Type B pancreatic cell (in vitro differentiated cells): ENCODE results near the gene CACNA1G. TPM values are rescaled to one million over a fixed set of nuclear protein-coding genes. Genes with fewer than 3 reads are reported as not detected.
A peak's percentile ranks its signal among the peaks of the same experiment; 100 is the strongest.

ENCODE experiments used
- DNase-seq: peaks from one replicate; pipeline ENCODE4 v3.0.0; 2021; ENCODE audit warnings: mixed read lengths; ENCODE audit not compliant: unreplicated experiment; ENCODE audit errors: extremely low spot score
- H3K27ac Mint-ChIP-seq: 2 replicates; pipeline ENCODE4 v1.8.0; 2021; ENCODE audit warnings: mild to moderate bottlenecking, mixed read lengths
- H3K27me3 Mint-ChIP-seq: 2 replicates; pipeline ENCODE4 v1.8.0; 2021; ENCODE audit warnings: mixed read lengths
- H3K36me3 Mint-ChIP-seq: 2 replicates; pipeline ENCODE4 v1.8.0; 2021; ENCODE audit warnings: mixed read lengths
- H3K4me1 Mint-ChIP-seq: one replicate; pipeline ENCODE4 v1.8.0; 2021; ENCODE audit warnings: mixed read lengths; ENCODE audit not compliant: unreplicated experiment
- H3K4me3 Mint-ChIP-seq: 2 replicates; pipeline ENCODE4 v1.8.0; 2021; ENCODE audit warnings: mild to moderate bottlenecking, mixed read lengths
- H3K9me3 Mint-ChIP-seq: 2 replicates; pipeline ENCODE4 v1.8.0; 2021; ENCODE audit warnings: mixed read lengths
- total RNA-seq: library from RNA; stranded (reverse); gene quantifications from 2 replicates; pipeline ENCODE4 v1.2.1, GENCODE V29; 2021; ENCODE audit warnings: low replicate concordance
- TF ChIP-seq, protein P1 (sequence below): fragments of 200-600 bp; sonication (generic); conservative IDR thresholded peaks from 2 replicates; pipeline ENCODE4 v1.5.0; 2021; ENCODE audit warnings: antibody characterized with exemption, mild to moderate bottlenecking

The CACNA1G gene
- total RNA-seq, 1 donor from 2014 or later: 27.8 TPM

DNA sequence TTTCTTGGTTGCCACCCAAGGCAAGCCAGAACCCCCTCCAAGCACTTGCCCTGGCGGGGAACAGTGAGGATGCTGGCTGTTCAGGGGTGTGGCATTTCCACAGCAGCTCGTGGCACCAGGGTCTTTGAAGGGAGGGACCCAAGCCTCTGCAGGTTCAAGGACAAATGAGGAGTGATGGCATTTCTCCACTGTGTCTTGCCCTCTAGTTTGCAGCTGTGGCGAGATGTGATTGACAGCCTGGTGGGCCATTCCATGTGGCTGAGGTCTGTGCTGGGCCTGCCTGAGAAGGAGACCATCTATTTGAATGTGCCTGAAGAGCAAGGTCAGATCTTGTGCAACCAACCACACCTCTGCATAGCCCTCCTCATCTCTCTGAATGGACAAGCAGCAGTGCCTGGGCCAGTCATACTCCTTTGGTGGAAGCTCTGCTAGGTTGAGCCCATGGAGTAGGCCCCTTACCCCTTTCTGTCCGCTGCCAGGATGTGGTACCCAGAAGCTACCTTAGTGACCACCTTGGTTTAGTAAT lies 32.5 kb upstream of the CACNA1G start:
- TF ChIP-seq, protein P1, sequence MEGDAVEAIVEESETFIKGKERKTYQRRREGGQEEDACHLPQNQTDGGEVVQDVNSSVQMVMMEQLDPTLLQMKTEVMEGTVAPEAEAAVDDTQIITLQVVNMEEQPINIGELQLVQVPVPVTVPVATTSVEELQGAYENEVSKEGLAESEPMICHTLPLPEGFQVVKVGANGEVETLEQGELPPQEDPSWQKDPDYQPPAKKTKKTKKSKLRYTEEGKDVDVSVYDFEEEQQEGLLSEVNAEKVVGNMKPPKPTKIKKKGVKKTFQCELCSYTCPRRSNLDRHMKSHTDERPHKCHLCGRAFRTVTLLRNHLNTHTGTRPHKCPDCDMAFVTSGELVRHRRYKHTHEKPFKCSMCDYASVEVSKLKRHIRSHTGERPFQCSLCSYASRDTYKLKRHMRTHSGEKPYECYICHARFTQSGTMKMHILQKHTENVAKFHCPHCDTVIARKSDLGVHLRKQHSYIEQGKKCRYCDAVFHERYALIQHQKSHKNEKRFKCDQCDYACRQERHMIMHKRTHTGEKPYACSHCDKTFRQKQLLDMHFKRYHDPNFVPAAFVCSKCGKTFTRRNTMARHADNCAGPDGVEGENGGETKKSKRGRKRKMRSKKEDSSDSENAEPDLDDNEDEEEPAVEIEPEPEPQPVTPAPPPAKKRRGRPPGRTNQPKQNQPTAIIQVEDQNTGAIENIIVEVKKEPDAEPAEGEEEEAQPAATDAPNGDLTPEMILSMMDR: no peak
- peaks cover 9% of the 10 kb centered on the region for H3K4me1 Mint-ChIP-seq
- DNase-seq: no peak
- H3K36me3 Mint-ChIP-seq: no peaks in the 10 kb centered on the region
- no peak overlapping the region for H3K27ac Mint-ChIP-seq
- H3K4me3 Mint-ChIP-seq: no peak overlapping the region
- H3K9me3 Mint-ChIP-seq: no peaks in the 10 kb centered on the region
- peaks cover 8% of the 10 kb centered on the region for H3K27me3 Mint-ChIP-seq

DNA sequence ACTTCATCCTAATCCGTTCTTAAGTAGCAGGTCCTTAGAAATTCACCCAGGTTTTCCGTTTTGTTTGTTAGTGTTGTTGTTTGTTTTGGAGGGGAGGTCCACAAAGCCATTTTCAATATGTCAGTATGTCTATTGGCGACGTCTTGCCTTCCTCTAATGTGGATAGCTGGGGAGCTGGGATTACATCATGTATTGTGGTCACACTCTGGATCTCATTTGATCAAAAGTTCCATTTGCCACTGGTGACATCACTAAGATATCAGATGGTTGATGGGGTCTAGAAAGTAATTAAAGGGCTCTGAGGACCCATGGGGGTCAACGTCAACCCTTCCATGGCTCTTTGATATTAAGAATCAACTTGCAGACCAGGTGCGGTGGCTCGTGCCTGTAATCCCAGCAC lies 30.7 kb upstream of the CACNA1G start:
- Mint-ChIP-seq H3K4me1 (peaks cover 24% of the 10 kb centered on the region), H3K27me3 (peaks cover 16% of the 10 kb centered on the region), H3K36me3 (no peaks in the 10 kb centered on the region), H3K27ac (no peak overlapping the region), H3K4me3 (no peak overlapping the region), H3K9me3 (no peaks in the 10 kb centered on the region)
- TF ChIP-seq, protein P1: no peak
- no peak for DNase-seq

DNA sequence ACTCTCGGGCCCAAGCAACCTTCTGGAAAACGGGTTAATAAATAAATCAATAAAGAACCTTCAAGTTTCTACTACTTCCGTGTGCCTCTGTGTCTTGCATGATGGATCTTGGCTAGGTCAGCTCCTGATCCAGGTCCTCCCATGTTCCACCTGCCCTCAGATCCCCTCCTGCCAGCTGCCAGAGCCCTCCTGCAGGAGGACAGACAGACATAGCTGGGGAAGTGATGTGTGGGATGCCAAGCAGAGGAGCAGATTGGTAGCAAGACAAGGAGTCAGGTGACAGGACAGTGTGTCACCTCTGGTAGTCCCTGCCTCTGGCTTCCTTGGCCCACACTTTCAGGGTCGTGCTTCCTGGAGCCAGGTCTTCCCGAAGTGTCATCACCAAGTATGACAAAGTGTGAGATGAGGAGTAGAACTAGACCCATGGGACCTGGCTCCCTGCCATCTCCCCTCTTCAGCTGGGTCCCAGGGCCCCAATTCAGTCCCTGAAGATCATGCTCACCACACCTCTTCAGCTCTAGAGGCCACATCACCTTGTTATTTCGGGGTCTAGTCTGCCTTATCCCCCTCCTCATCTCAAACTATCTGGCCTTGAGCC lies 29.0 kb upstream of the CACNA1G start:
- Mint-ChIP-seq H3K36me3 (no peaks in the 10 kb centered on the region), H3K9me3 (no peaks in the 10 kb centered on the region), H3K4me1 (peaks cover 28% of the 10 kb centered on the region), H3K4me3 (peak overlapping the region; percentile 55), H3K27ac (peak overlapping the region; percentile 52), H3K27me3 (peaks cover 16% of the 10 kb centered on the region)
- TF ChIP-seq, protein P1: no peak
- no peak for DNase-seq

DNA sequence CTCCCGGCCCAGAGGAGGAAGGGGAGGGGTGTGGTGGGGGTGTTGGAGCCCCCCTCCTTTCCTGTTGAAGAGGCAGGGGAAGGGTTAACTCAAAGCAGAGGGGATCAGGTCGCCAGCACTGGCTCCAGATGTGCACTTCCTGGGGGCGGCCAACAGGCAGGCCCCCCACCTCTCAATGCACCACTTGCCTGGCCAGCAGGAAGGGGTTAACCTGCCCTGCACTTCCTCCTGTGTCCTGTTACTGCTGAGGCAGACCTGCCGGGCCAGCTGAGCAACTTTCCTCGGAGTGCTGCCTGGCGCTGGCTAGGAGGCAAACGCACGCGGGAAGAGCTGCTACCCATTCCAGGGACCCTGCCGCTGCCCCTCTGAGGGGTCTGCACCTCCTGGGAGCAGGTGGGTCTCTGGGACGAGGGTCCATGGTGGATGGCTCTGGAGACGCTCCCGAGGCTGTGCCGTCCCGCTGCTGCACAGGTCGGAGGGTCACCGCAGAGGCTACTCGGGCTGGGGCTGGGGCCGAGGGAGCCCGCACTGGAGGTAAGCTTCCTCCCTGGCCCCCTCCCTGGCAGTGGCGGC lies 28.0 kb upstream of the CACNA1G start, which contains the start of gene EPN3:
Gene EPN3, plus strand, starts transcription at position 284 of the 573 bp plus-strand sequence. CDS start 3,822 bp downstream, outside the sequence.
- H3K27me3 Mint-ChIP-seq: peaks cover 16% of the 10 kb centered on the region
- H3K27ac Mint-ChIP-seq: peak within 1 kb of the TSS; percentile 73
- peaks cover 29% of the 10 kb centered on the region for H3K4me1 Mint-ChIP-seq
- H3K36me3 Mint-ChIP-seq: no peaks in the 10 kb centered on the region
- no peak for DNase-seq
- H3K4me3 Mint-ChIP-seq: peak within 1 kb of the TSS; percentile 90
- TF ChIP-seq, protein P1: no peak
- H3K9me3 Mint-ChIP-seq: no peaks in the 10 kb centered on the region

DNA sequence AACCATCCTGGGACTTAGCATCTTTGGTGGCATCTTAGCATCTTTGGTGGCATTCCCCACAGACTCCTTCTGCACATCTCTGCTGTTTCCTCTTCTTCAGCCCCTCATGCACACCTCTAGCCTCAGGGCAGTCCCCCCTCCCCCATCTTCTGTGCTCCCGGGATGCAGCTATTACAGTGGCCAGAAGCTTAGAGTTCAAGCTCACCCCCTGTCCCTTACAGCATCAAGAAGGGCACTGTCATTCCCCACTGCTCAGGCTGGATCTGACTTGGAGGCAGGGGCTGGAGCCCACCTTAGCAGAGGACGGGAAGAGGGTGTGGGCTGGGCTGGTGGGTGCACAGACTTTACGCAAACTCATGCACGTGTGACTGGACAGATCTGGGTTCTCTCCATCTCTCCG lies 27.3 kb upstream of the CACNA1G start:
- DNase-seq: no peak
- Mint-ChIP-seq H3K4me3 (peak overlapping the region; percentile 90), H3K9me3 (no peaks in the 10 kb centered on the region), H3K4me1 (peaks cover 29% of the 10 kb centered on the region), H3K27ac (peak overlapping the region; percentile 73), H3K36me3 (no peaks in the 10 kb centered on the region), H3K27me3 (peaks cover 16% of the 10 kb centered on the region)
- TF ChIP-seq, protein P1: no peak
